HG03469 (cell line): ENCODE measurements around the gene UBL5.

Source experiments
- ATAC-seq: cut with Tn5 transposase; IDR thresholded peaks from one replicate; pipeline ENCODE4 v1.9.1; 2021; ENCODE audit warnings: mild to moderate bottlenecking, moderate library complexity, moderate number of reproducible peaks; ENCODE audit not compliant: unreplicated experiment

Gene UBL5

DNA sequence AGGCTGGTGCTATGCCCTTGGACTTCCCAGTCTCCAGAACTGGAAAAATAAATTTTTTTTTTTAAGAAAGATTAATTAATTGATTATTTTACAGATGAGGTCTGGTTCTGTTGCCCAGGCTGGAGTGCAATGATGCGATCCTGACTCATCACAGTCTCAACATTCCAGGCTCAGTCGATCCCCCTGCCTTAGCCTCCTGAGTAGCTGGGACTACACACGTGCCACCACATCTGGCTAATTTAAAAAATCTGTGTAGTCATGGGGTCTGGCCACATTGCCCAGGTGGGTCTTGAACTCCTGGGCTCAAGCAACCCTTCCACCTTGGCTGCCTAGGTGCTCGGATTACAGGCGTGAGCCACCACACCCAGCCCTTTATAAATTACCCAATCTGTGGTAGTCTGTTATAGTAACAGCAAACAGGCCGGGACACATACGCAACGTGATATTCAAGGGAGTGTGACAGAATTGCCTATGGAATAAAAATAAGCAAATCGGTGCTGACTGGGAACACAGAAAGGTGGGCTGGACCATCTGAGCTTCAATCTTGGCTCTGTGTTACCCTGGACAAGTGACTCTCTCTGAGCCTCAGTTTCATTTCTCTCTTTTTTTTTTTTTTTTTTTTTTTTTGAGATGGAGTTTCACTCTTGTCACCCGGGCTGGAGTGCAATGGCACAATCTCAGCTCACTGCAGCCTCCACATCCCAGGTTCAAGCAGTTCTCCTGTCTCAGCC lies 50.2 kb downstream of the UBL5 start:
- ATAC-seq = no peak

GRCh38 chr19:9878511-9879196 lies 50.9 kb downstream of the UBL5 start:
- ATAC-seq = no peak
